Neutrophil (primary cell): ENCODE measurements around the gene CPLX3.

Source experiments
- H3K27ac ChIP-seq: fragments of 200-600 bp; sonication (generic); 2 replicates; pipeline ENCODE4 v1.5.1; 2016; ENCODE audit warnings: mild to moderate bottlenecking, moderate library complexity
- H3K27me3 ChIP-seq: fragments of 200-600 bp; sonication (generic); 2 replicates; pipeline ENCODE4 v1.6.0; 2016; ENCODE audit warnings: mild to moderate bottlenecking
- H3K36me3 ChIP-seq: fragments of 200-600 bp; sonication (generic); 2 replicates; pipeline ENCODE4 v1.5.1; 2017
- H3K4me1 ChIP-seq, 2 experiments: fragments of 200-600 bp in 1 of 2; sonication (generic) in 1 of 2; 1 replicate in 1 of 2; 2 replicates in 1 of 2; pipeline versions ENCODE4 v1.5.1 to v1.6.1; 2013 to 2016; ENCODE audit warnings: low read depth in 1 of 2, low read length in 1 of 2, mild to moderate bottlenecking in 1 of 2, moderate library complexity in 1 of 2; ENCODE audit not compliant: control insufficient read depth in 1 of 2, insufficient read depth in 1 of 2
- H3K4me3 ChIP-seq, 2 experiments: fragments of 200-600 bp in 1 of 2; sonication (generic) in 1 of 2; 1 replicate in 1 of 2; 2 replicates in 1 of 2; pipeline ENCODE4 v1.5.1; 2013 to 2016; ENCODE audit warnings: low read depth in 1 of 2, low read length in 1 of 2, mild to moderate bottlenecking in 1 of 2, moderate library complexity in 1 of 2
- H3K9me3 ChIP-seq: fragments of 200-600 bp; sonication (generic); 2 replicates; pipeline ENCODE4 v1.5.1; 2016
- CTCF ChIP-seq: fragments of 200-600 bp; sonication (generic); IDR thresholded peaks from 2 replicates; pipeline ENCODE4 v1.5.1; 2016; ENCODE audit warnings: antibody characterized with exemption

Gene CPLX3

GRCh38 chr15:74824976-74825375 is 1.5 kb upstream of the CPLX3 start:
- peaks cover 50% of the 10 kb centered on the region for H3K27me3 ChIP-seq
- H3K27ac ChIP-seq = no peak overlapping the region
- H3K4me3 ChIP-seq = no peak overlapping the region
- H3K9me3 ChIP-seq = no peaks in the 10 kb centered on the region
- TF ChIP-seq CTCF = no peak
- no peaks in the 10 kb centered on the region for H3K36me3 ChIP-seq
- H3K4me1 ChIP-seq = no peaks in the 10 kb centered on the region

- no peaks in the 10 kb centered on the region for H3K36me3 ChIP-seq
- H3K9me3 ChIP-seq = no peaks in the 10 kb centered on the region
- peaks cover 50% of the 10 kb centered on the region for H3K27me3 ChIP-seq
- H3K27ac ChIP-seq = no peak overlapping the region
- H3K4me1 ChIP-seq = no peaks in the 10 kb centered on the region
- no peak overlapping the region for H3K4me3 ChIP-seq
- TF ChIP-seq CTCF = no peak
Measured at GRCh38 chr15:74825866-74826265, 561 bp upstream of the CPLX3 start.

- Histone ChIP-seq H3K9me3 (no peaks in the 10 kb centered on the region), H3K27ac (no peak overlapping the region), H3K4me1 (no peaks in the 10 kb centered on the region), H3K4me3 (no peak overlapping the region), H3K36me3 (no peaks in the 10 kb centered on the region), H3K27me3 (peaks cover 50% of the 10 kb centered on the region)
- no peak for TF ChIP-seq CTCF
Measured at GRCh38 chr15:74826921-74827320, 494 bp downstream of the CPLX3 start.

GRCh38 chr15:74827614-74828013 is 1.2 kb downstream of the CPLX3 start:
- Histone ChIP-seq H3K36me3 (no peaks in the 10 kb centered on the region), H3K9me3 (no peaks in the 10 kb centered on the region), H3K4me1 (peaks cover under 1 to 3% of the 10 kb centered on the region in 2 experiments), H3K27ac (no peak overlapping the region), H3K27me3 (peaks cover 50% of the 10 kb centered on the region), H3K4me3 (no peak overlapping the region)
- TF ChIP-seq CTCF = no peak

GRCh38 chr15:74828835-74829234 is 2.4 kb downstream of the CPLX3 start:
- no peaks in the 10 kb centered on the region for H3K36me3 ChIP-seq
- H3K4me3 ChIP-seq = no peak overlapping the region
- H3K4me1 ChIP-seq = peaks cover 11 to 13% of the 10 kb centered on the region in 2 experiments
- H3K27me3 ChIP-seq = peaks cover 50% of the 10 kb centered on the region
- no peak for TF ChIP-seq CTCF
- H3K27ac ChIP-seq = no peak overlapping the region
- H3K9me3 ChIP-seq = no peaks in the 10 kb centered on the region

- peaks cover 11 to 13% of the 10 kb centered on the region in 2 experiments for H3K4me1 ChIP-seq
- H3K36me3 ChIP-seq = no peaks in the 10 kb centered on the region
- H3K27me3 ChIP-seq = peaks cover 48% of the 10 kb centered on the region
- TF ChIP-seq CTCF = no peak
- H3K9me3 ChIP-seq = no peaks in the 10 kb centered on the region
- no peak overlapping the region for H3K4me3 ChIP-seq
- H3K27ac ChIP-seq = no peak overlapping the region
Measured at GRCh38 chr15:74829486-74829885, 3.1 kb downstream of the CPLX3 start.
